ENCODE measurements around the gene VASH1. TPM values are rescaled to one million over a fixed set of nuclear protein-coding genes. Genes with fewer than 3 reads are reported as not detected.

VASH1 gene
- total RNA-seq, 1 donor, result 5.4 TPM

- no peak for DNase-seq (ENCODE audit: low read depth in 2 of 3, low spot score in 2 of 3)
Observed at GRCh38 chr14:76827696-76828296, 66.5 kb downstream of the VASH1 start.

GRCh38 chr14:76828339-76829012 is 67.2 kb downstream of the VASH1 start:
- no peak for DNase-seq (ENCODE audit: low read depth in 2 of 3, low spot score in 2 of 3)

DNA sequence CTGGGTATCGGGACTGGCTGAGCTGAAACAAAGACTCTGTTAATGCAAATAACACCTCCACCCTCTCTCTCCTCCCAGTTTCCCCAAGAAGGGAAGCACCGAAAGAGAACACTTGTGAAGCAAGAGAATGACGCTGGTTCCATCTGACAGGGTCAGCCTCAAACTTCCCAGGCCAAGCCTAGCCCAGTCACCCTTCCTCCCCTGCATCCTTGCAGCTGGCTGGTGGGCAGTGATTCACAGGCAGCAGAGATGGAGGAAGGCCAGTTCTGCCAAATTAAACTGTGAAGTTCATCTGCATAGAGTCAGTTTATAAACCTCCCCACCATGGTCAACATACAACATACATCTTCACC is 67.7 kb downstream of the VASH1 start:
- no peak for DNase-seq (ENCODE audit: low read depth in 2 of 3, low spot score in 2 of 3)

DNA sequence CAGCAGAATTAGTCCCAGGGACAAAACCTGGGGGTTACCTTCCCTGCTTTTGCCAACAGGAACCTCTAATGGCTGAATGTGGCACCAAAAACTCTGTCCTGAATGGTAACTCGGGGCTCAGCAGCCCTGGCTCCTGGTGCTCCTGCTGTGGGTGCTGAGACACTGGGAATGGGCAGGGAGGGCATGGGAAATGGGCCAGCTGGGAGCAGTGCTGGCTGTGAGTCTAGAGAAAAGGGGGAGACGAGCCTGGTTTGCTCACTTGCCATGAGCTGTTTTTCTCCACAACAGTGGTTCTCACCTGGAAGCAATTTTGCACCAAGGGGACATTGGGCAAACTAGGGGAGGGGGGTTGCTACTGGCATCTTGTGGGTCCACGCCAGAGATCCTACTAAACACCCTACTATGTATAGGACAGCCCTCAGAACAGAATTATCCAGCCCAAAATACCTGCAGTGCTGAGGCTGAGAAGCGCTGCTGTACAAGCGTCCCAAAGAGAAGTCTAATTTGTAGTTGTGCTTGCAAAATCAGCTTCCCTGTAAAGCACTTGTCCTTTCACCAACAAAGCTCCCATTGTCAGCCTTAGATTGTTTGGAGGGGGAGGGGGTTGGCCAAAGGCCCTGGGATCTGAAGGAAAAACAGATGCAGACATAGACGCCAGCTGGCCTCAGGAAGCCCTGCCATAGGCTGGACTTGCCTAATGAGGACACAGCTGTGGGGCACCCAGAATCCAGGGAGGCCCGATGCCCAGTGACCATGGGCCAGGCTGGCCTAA is 68.6 kb downstream of the VASH1 start:
- DNase-seq (ENCODE audit: low read depth in 2 of 3, low spot score in 2 of 3), result no peak

GRCh38 chr14:76830556-76830955 is 69.3 kb downstream of the VASH1 start:
- no peak for DNase-seq (ENCODE audit: low read depth in 2 of 3, low spot score in 2 of 3)

DNA sequence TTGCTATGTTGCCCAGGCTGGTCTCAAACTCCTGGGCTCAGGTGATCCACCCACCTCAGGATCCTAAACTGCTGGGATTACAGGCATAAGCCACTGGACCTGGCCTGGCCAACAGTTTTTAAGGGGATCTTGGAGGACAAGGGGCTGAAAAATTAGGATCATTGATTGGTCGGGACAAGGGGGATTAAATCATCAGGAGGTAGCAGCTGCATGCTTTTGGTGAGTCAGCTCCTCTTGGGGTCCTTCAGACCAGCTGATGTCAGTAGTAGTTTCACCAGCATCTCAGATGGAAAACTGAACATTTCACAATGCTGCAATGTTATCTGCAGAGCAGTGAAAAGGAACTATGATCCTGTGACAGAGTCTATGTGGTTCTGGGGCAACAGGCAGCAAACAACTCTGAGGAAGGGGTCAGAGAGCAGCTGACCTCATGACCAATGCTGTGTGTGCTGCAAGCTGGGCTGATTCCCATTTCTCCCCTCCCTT is 71.3 kb downstream of the VASH1 start:
- no peak for DNase-seq (ENCODE audit: low read depth in 2 of 3, low spot score in 2 of 3)

Other genes with a start within 250 kb of the VASH1 start
- 18.3 TPM for gene ANGEL1, start 51.4 kb downstream of the VASH1 start, total RNA-seq
- not detected for gene LRRC74A, start 64.9 kb downstream of the VASH1 start, total RNA-seq